ENCODE measurements around the gene NR5A2. TPM values are rescaled to one million over a fixed set of nuclear protein-coding genes. Genes with fewer than 3 reads are reported as not detected.
A peak's percentile ranks its signal among the peaks of the same experiment; 100 is the strongest.

NR5A2 gene
- total and polyA plus RNA-seq, 10 of the 15 experiments (the other 5 are each of a cell fraction or from before 2014, with no cell fraction given), result 0.02 to 0.60 (median 0.15) TPM; not detected in 1

DNA sequence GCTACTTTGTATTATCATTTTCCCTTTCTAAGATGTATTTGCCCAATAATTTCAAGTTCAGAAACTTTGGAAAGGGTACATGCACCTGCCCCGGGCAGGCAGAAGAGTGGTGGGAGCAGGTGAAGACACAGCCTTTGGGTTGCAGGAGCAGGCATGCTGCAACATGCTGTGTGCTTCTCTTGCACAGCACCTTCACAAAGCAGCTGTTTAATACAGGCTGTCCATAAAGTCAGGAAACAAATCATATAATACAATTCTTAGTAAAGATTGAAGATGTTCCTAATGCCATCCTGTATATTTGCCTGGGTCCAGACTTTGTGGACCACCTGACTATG lies 199.4 kb downstream of the NR5A2 start:
- no peak overlapping the region for H3K9ac ChIP-seq (ENCODE audit: control insufficient read depth, insufficient read depth, low read length)
- intact Hi-C loops (cut with micrococcal nuclease; ENCODE audit: unreplicated experiment), result no loop called here
- no peaks in the 10 kb centered on the region for H4K20me1 ChIP-seq (ENCODE audit: control insufficient read depth, insufficient read depth)
- DNase-seq (ENCODE audit: low read depth, low spot score) (no peak), ATAC-seq (peak; percentile 46; the same call in 2 of the 3 replicates), FAIRE-seq (no peak)
- WGBS (ENCODE audit: insufficient coverage, insufficient replicate concordance, low lambda C conversion rate, missing lambda C conversion rate), result 0% methylated on average over 1 of the region's 1 CpG
- no peak overlapping the region for H2AFZ ChIP-seq (ENCODE audit: control insufficient read depth, low read depth, low read length)
- no TSS peak for BruUV-seq (replicated peaks)
- no peaks in the 10 kb centered on the region for H3K79me2 ChIP-seq (ENCODE audit: control insufficient read depth, insufficient read depth, low read length)
- peaks cover 6% of the 10 kb centered on the region; the same call in 1 of the 2 replicates for H3K4me1 ChIP-seq (ENCODE audit: control insufficient read depth, insufficient read depth, low read length)
- H3K4me3 ChIP-seq, result no peak overlapping the region
- no peak overlapping the region for H3K4me2 ChIP-seq (ENCODE audit: control insufficient read depth, insufficient read depth)
- ChIA-PET CTCF (no interaction called here), SMC1A (ENCODE audit: uncharacterized antibody, unreplicated experiment) (interaction anchor here (2.4 kb wide), 1 partner anchor 9 kb away, joined by 10 read pairs; no protein-coding TSS in a partner anchor), POLR2A (no interaction called here), RAD21 (ENCODE audit: unreplicated experiment) (no interaction called here)
- no peaks in the 10 kb centered on the region for H3K9me3 ChIP-seq (replicated peaks; ENCODE audit: control insufficient read depth, insufficient read depth, low read length)
- in situ Hi-C loops (cut with MboI), result no loop called here
- H3K27ac ChIP-seq (ENCODE audit: control insufficient read depth, insufficient read depth), result no peak overlapping the region
- TF ChIP-seq SP1 (IDR thresholded peaks at IDR 0.05; ENCODE audit: low read depth, low read length) (no peak), CBX3 (IDR thresholded peaks at IDR 0.05; ENCODE audit: borderline replicate concordance, low read depth) (no peak), SMAD1 (IDR thresholded peaks at IDR 0.05; ENCODE audit: low read depth, partially characterized antibody) (no peak), POLR2AphosphoS2 (IDR thresholded peaks at IDR 0.05; ENCODE audit: low read depth, low read length) (no peak), DPF2 (IDR thresholded peaks at IDR 0.05) (no peak), CEBPB (IDR thresholded peaks at IDR 0.05; ENCODE audit: borderline replicate concordance in 1 of 2, low read depth in 2 of 2, low read length in 2 of 2) (no peak), RFX5 (IDR thresholded peaks at IDR 0.05; ENCODE audit: low read depth, low read length) (no peak), ZSCAN29 (IDR thresholded peaks at IDR 0.05) (no peak), RB1 (IDR thresholded peaks at IDR 0.05; ENCODE audit: borderline replicate concordance) (no peak), CEBPZ (IDR thresholded peaks at IDR 0.05; ENCODE audit: low read depth, low read length) (no peak), SMC3 (IDR thresholded peaks at IDR 0.05; ENCODE audit: borderline replicate concordance, low read length) (no peak), ASH2L (IDR thresholded peaks at IDR 0.05; ENCODE audit: borderline replicate concordance, low read depth) (no peak)
- no peaks in the 10 kb centered on the region for H3K36me3 ChIP-seq (ENCODE audit: control insufficient read depth in 2 of 2, insufficient read depth in 2 of 2, low read length in 1 of 2)
- peaks cover 0 to 3% of the 10 kb centered on the region in 2 experiments; a peak in 1 of 4 replicates for H3K27me3 ChIP-seq (replicated peaks in 1 of 2; ENCODE audit: control insufficient read depth in 2 of 2, insufficient read depth in 2 of 2, low read length in 1 of 2)

Small RNAs within 50 kb of the gene (small RNA-seq; reads per million reads assigned to genes)
- gene RNU6-570P, result not detected
- not detected for gene RNU6-609P
- gene RNU6-716P, result not detected

Measured in GM12878 (cell line).